Measurements from ENCODE around the gene AQP12A.
"Not testable (repeated sequence)": the region's sequence is repeated elsewhere in the genome, so short reads cannot be mapped to it uniquely, and the experiment has no call there.

AQP12A gene

DNA sequence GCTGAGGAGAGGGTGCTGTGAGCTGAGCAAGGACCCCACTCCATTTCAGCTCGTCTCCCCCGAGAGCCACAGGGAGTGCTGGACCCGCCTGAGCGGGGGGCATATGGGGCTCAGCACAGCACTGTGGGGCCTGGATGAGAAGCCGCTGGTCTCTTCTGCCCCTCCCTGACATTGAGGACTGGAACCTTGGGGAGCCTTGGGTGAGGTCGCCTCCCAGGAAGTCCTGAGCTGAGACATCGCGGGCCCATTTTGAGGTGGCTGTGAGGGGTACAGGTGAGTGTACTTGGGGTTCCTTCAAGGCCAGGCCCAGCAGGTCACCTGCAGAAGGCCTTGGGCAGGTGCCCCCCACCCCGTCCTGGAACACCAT is 3.1 kb upstream of the AQP12A start:
- TF ChIP-seq CTCF (conservative IDR thresholded peaks at IDR 0.05; ENCODE audit: low read depth, low read length) = no peak
- H3K4me3 ChIP-seq (ENCODE audit: low read depth, low read length) = no peak overlapping the region
- DNase-seq (ENCODE audit: low read depth) = no peak

DNA sequence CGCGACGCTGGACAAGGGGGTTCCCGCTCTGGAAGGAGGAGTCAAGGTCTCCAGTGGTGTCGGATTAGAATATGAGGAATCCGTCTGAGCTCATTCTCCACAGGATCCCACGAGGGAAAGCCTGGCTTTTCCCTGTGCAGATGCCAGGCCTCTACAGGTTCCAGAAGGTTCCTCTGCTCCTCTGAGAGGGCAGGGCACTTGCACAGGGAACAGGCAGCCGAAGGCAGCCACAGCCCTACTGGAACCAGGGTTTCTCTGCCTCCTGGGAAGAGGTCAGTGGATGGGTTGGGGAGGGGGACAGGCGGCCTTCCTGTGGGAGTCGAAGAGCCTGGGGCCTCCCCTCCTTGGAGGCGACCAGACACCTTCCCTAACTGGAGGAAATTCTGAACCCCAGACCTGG is 1.7 kb upstream of the AQP12A start:
- no peak overlapping the region for H3K4me3 ChIP-seq (ENCODE audit: low read depth, low read length)
- DNase-seq (ENCODE audit: low read depth) = no peak
- no peak for TF ChIP-seq CTCF (conservative IDR thresholded peaks at IDR 0.05; ENCODE audit: low read depth, low read length)

- H3K4me3 ChIP-seq (ENCODE audit: low read depth, low read length); DNase-seq (ENCODE audit: low read depth): not testable (repeated sequence)
Observed at GRCh38 chr2:240690421-240691074, 1.1 kb upstream of the AQP12A start.

GRCh38 chr2:240691075-240691427 is 615 bp upstream of the AQP12A start:
- not testable (repeated sequence) for H3K4me3 ChIP-seq (ENCODE audit: low read depth, low read length); DNase-seq (ENCODE audit: low read depth)

DNA sequence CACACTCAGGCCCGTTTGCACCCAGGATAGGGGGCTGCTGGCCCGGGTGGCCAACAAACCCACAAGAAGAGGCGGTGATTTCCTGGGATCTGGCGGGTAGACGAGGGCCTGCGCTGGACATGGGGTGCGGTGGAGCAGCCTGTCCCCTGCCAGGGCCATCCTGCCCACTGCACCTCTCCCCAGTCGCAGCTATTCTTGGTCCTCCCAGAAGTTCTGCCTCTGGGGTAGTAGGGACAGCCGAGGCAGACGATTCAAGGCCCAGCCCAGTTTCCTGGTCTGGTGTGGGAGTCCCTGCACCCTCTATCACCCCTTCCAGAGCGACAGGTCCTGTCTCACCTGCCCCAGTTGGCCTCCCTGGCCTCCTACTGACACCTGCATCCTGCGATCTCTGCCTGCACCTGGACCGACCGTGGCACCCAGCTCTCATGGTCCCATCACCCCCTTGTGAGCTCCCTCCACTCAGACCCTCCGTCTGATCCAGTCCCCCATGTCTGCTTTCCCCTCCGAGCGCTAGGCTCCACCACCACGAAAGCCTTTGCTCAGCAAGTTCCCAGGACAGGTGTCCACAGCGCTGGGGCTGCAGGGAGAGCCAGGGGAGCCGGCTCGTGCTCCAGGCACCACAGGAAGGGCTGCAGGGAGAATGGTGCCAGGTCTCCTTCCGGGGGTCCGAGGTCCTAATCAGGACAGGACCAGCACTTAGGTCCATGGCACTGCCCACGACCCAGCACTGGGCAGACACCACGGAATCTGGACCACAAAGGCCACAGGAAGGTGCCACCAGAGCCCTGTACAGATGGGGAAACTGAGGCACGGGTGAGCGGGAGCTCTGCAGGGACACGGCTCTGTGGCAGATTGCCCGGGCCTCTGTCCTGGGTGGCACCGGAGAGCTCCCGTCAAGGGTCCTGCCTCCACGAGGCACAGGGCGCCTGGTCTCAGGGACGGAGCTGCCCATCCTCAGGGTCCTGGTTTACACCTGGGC is 1.2 kb downstream of the AQP12A start:
- H3K4me3 ChIP-seq (ENCODE audit: low read depth, low read length); DNase-seq (ENCODE audit: low read depth): not testable (repeated sequence)

DNA sequence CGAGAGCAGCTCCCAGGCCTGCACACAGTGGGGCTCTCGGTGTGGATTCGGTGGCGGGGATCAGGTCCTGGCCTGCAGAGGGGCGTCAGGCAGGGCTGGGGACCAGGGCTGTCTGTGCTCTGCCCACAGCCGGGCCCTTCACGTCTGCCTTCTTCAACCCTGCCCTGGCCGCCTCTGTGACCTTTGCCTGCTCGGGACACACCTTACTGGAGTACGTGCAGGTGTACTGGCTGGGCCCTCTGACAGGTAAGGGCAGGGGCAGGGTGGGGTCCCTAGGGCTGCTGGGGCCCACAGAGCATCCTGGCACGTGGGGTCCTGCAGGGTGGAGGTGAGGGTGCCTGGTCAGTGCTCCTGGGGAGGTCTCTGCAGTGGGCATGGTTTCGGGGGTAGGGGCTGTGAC is 2.6 kb downstream of the AQP12A start:
- H3K4me3 ChIP-seq (ENCODE audit: low read depth, low read length); DNase-seq (ENCODE audit: low read depth): not testable (repeated sequence)

DNA sequence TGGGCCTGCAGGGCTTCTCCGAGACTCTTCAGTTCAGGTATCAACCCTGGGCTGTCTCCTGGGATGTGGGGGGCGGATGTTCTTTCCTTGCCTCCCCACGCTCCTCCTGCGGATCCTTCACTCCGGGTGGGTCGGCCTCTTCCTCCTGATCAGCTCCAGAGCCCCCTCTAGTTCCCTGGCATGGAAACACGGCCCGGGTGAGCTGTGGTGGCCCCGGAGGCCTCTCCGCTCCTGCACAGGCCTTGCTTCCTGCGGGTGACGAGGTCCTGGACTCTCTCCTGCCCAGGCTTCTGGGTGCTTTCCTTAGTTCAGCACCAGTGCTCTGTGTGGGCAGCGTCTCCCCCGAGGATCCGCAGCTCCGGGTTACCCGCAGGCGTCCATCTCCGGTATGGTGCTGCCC is 3.9 kb downstream of the AQP12A start:
- not testable (repeated sequence) for H3K4me3 ChIP-seq (ENCODE audit: low read depth, low read length); DNase-seq (ENCODE audit: low read depth)

DNA sequence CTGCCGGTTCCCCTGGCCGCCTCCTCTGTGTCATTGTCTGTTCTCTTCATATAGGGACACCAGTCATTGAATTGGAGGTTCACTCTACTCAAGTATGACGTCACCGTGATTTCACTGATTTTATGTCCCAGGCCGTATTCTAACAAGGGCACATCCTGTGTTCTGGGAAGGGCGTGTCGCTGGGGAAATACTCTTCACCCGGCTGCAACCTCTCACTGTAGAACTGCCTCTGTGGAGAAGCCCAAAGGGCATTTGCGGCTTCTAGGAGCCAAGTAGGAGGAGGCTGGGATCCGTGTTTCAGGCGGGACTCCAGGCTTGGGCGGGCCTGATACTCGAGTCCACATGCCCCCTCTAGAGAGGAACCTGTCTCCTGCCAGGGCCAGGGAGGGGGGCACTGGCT is 4.8 kb downstream of the AQP12A start:
- H3K4me3 ChIP-seq (ENCODE audit: low read depth, low read length); DNase-seq (ENCODE audit: low read depth): not testable (repeated sequence)

GRCh38 chr2:240698852-240699561 is 7.3 kb downstream of the AQP12A start:
- not testable (repeated sequence) for DNase-seq (ENCODE audit: low read depth)

GRCh38 chr2:240699835-240700234 is 8.2 kb downstream of the AQP12A start:
- not testable (repeated sequence) for DNase-seq (ENCODE audit: low read depth); H3K4me3 ChIP-seq (ENCODE audit: low read depth, low read length)

More at GRCh38 chr2:240698852-240699561, 7.3 kb downstream of the AQP12A start:
- not testable (repeated sequence) for H3K4me3 ChIP-seq (ENCODE audit: low read depth, low read length)

GRCh38 chr2:240700616-240701015 is 8.9 kb downstream of the AQP12A start:
- DNase-seq (ENCODE audit: low read depth); H3K4me3 ChIP-seq (ENCODE audit: low read depth, low read length): not testable (repeated sequence)
